ENCODE data around the gene CEBPA.

The CEBPA gene

DNA sequence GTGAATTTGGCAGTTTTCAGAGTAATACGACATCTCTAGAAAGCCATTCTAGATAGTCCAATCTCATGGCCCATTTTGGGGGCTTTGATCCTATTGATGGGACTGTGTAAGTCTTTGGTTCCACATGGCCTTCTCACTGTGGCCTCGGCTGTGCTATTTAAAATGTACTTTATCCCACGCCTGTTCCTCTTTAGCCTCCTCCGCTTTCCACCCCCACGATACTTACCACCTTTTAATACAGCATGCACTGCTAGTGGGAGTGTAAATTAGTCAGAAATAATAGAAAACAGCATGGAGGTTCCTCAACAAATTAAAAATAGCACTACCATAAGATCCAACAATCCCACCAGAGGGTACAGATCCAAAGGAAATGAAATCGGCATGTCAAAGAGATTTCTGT, 42.8 kb upstream of the CEBPA start:
- H3K27me3 ChIP-seq (ENCODE audit: insufficient read depth, low read length), result 0 out of 2 replicates have a peak, but pooled peaks cover 7% of the 10 kb centered on the region
- TF ChIP-seq, protein P1, sequence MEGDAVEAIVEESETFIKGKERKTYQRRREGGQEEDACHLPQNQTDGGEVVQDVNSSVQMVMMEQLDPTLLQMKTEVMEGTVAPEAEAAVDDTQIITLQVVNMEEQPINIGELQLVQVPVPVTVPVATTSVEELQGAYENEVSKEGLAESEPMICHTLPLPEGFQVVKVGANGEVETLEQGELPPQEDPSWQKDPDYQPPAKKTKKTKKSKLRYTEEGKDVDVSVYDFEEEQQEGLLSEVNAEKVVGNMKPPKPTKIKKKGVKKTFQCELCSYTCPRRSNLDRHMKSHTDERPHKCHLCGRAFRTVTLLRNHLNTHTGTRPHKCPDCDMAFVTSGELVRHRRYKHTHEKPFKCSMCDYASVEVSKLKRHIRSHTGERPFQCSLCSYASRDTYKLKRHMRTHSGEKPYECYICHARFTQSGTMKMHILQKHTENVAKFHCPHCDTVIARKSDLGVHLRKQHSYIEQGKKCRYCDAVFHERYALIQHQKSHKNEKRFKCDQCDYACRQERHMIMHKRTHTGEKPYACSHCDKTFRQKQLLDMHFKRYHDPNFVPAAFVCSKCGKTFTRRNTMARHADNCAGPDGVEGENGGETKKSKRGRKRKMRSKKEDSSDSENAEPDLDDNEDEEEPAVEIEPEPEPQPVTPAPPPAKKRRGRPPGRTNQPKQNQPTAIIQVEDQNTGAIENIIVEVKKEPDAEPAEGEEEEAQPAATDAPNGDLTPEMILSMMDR (IDR thresholded peaks at IDR 0.05; ENCODE audit: low read length), result no peak
- no peak for TF ChIP-seq EZH2 (IDR thresholded peaks at IDR 0.05; ENCODE audit: borderline replicate concordance, low read length)

DNA sequence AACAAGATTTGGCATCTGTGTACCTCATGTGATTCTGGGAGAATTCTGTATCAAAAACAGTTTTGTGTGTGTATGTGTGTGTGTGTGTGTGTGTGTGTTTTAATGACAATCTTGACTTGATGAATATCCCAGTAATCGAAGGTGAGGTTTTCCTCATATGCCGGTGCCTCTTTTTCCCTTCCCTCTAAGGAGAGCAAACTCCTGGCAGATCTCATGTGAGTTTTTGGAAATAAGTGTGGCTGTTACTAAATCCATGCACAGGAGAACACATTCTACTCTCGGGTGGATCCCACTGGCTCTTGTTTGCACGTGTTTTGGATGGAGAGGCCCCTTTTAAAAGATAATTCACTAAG, 42.2 kb upstream of the CEBPA start:
- Histone ChIP-seq H3K4me3 (ENCODE audit: low read depth, low read length, poor library complexity, severe bottlenecking) (no peak overlapping the region), H3F3A (ENCODE audit: insufficient read depth, low read length) (no peaks in the 10 kb centered on the region), H3K4me2 (ENCODE audit: low read length) (no peak overlapping the region), H3K9ac (ENCODE audit: low read length) (no peak overlapping the region), H3K4me1 (ENCODE audit: insufficient read depth, low read length, severe bottlenecking) (no peaks in the 10 kb centered on the region), H3K9me3 (ENCODE audit: low read length) (no peaks in the 10 kb centered on the region), H3K79me2 (ENCODE audit: insufficient read depth, low read length) (no peaks in the 10 kb centered on the region), H3K9me2 (ENCODE audit: low read depth, low read length) (no peaks in the 10 kb centered on the region), H3K27ac (ENCODE audit: low read depth, low read length, poor library complexity, severe bottlenecking) (no peak overlapping the region), H2AFZ (ENCODE audit: low read length) (no peak overlapping the region), H3K36me3 (ENCODE audit: insufficient read depth, low read length) (no peaks in the 10 kb centered on the region), H4K20me1 (ENCODE audit: insufficient read depth, low read length) (no peaks in the 10 kb centered on the region), H3K27me3 (ENCODE audit: insufficient read depth, low read length) (0 out of 2 replicates have a peak, but pooled peaks cover 2% of the 10 kb centered on the region)
- no peak for TF ChIP-seq EZH2 (IDR thresholded peaks at IDR 0.05; ENCODE audit: borderline replicate concordance, low read length)
- TF ChIP-seq, protein P1 (IDR thresholded peaks at IDR 0.05; ENCODE audit: low read length), result no peak

More for the DNA sequence above, 42.8 kb upstream of the CEBPA start:
- Histone ChIP-seq H3K4me3 (ENCODE audit: low read depth, low read length, poor library complexity, severe bottlenecking) (no peak overlapping the region), H2AFZ (ENCODE audit: low read length) (no peak overlapping the region), H3K36me3 (ENCODE audit: insufficient read depth, low read length) (no peaks in the 10 kb centered on the region), H4K20me1 (ENCODE audit: insufficient read depth, low read length) (no peaks in the 10 kb centered on the region), H3F3A (ENCODE audit: insufficient read depth, low read length) (no peaks in the 10 kb centered on the region), H3K4me2 (ENCODE audit: low read length) (no peak overlapping the region), H3K4me1 (ENCODE audit: insufficient read depth, low read length, severe bottlenecking) (no peaks in the 10 kb centered on the region), H3K79me2 (ENCODE audit: insufficient read depth, low read length) (no peaks in the 10 kb centered on the region), H3K9me3 (ENCODE audit: low read length) (no peaks in the 10 kb centered on the region), H3K9ac (ENCODE audit: low read length) (no peak overlapping the region), H3K27ac (ENCODE audit: low read depth, low read length, poor library complexity, severe bottlenecking) (no peak overlapping the region), H3K9me2 (ENCODE audit: low read depth, low read length) (no peaks in the 10 kb centered on the region)

DNA sequence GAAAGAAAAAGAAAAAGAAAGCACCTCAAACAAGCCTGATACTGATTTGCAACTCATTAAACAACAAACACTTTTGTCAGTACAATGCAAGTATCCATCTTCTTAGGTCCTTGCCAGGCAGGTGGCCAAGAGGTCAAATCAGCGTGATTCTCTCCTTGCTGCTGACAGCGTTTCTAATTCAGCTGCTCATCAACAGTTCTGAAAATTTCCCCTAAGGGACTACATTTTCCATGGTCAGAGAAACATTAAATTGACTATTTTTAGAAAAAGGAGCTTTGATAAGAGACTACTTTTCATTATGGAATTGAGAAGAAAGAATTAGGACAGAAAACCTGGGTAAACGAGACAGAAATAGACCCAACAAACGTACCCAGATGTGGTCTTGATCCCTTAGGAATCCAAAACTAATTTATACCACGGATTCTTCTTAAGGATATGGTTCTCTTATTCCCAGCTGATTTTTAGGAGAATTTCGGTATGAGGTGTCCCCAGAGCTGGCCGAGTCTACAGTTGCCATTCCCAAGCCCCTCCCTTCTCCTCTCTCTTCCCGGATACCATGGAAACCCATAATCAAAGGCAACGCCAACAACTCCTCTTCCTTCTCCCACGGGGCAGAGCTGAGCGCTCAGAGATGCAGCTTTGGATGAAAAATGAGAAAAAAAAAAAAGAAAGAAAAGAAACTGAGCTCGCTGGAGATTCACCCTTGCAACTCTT, 41.7 kb upstream of the CEBPA start:
- Histone ChIP-seq H3K27me3 (ENCODE audit: insufficient read depth, low read length) (no peaks in the 10 kb centered on the region), H3K36me3 (ENCODE audit: insufficient read depth, low read length) (no peaks in the 10 kb centered on the region), H3K4me3 (ENCODE audit: low read depth, low read length, poor library complexity, severe bottlenecking) (no peak overlapping the region), H2AFZ (ENCODE audit: low read length) (no peak overlapping the region), H3K9ac (ENCODE audit: low read length) (no peak overlapping the region), H3F3A (ENCODE audit: insufficient read depth, low read length) (no peaks in the 10 kb centered on the region), H3K9me3 (ENCODE audit: low read length) (no peaks in the 10 kb centered on the region), H3K4me2 (ENCODE audit: low read length) (no peak overlapping the region), H3K4me1 (ENCODE audit: insufficient read depth, low read length, severe bottlenecking) (no peaks in the 10 kb centered on the region), H3K79me2 (ENCODE audit: insufficient read depth, low read length) (no peaks in the 10 kb centered on the region), H3K27ac (ENCODE audit: low read depth, low read length, poor library complexity, severe bottlenecking) (no peak overlapping the region), H4K20me1 (ENCODE audit: insufficient read depth, low read length) (no peaks in the 10 kb centered on the region), H3K9me2 (ENCODE audit: low read depth, low read length) (no peaks in the 10 kb centered on the region)
- TF ChIP-seq, protein P1 (IDR thresholded peaks at IDR 0.05; ENCODE audit: low read length), result no peak
- no peak for TF ChIP-seq EZH2 (IDR thresholded peaks at IDR 0.05; ENCODE audit: borderline replicate concordance, low read length)

Data from OCI-LY1 (cell line).